Uterus (tissue), 4 donors: ENCODE results near the gene LAMA5. TPM values are rescaled to one million over a fixed set of nuclear protein-coding genes. Genes with fewer than 3 reads are reported as not detected.

Experiments used
- DNase-seq, 2 donors: peaks; one replicate each; pipeline ENCODE4 v3.0.0-alpha.2; 2019 to 2020
- H3K27ac ChIP-seq, 2 donors: fragments of 200-600 bp; sonication (generic); 1 replicate in 1 of 2; 2 replicates in 1 of 2; pipeline ENCODE4 v1.5.1; 2016 to 2018
- H3K27me3 ChIP-seq, 2 donors: fragments of 200-600 bp; sonication (generic); one replicate each; pipeline ENCODE4 v1.5.1; 2018 to 2019; ENCODE audit warnings: control low read depth in 1 of 2
- H3K36me3 ChIP-seq, 2 donors: fragments of 200-600 bp; sonication (generic); one replicate each; pipeline ENCODE4 v1.5.1; 2019; ENCODE audit warnings: control low read depth in 1 of 2
- H3K4me1 ChIP-seq, 2 donors: fragments of 200-600 bp; sonication (generic); one replicate each; pipeline ENCODE4 v1.5.1; 2018 to 2019; ENCODE audit warnings: control low read depth in 1 of 2
- H3K4me3 ChIP-seq, 2 donors: fragments of 200-600 bp; sonication (generic); 1 replicate in 1 of 2; 2 replicates in 1 of 2; pipeline ENCODE4 v1.5.1; 2018 to 2019; ENCODE audit warnings: mild to moderate bottlenecking in 1 of 2
- H3K9me3 ChIP-seq, 2 donors: fragments of 200-600 bp; sonication (generic); one replicate each; pipeline ENCODE4 v1.5.1; 2019; ENCODE audit warnings: control low read depth in 1 of 2
- CTCF ChIP-seq, 4 experiments: fragments of 200-600 bp in 2 of 4; fragments of 450-650 bp in 2 of 4; sonication (generic) in 2 of 4; IDR thresholded peaks; one replicate each; pipeline ENCODE4 v1.5.1; 2016 to 2019; ENCODE audit warnings: antibody characterized with exemption in 4 of 4, mild to moderate bottlenecking in 2 of 4, moderate library complexity in 1 of 4
- POLR2A ChIP-seq, 2 donors: fragments of 450-650 bp; IDR thresholded peaks; one replicate each; pipeline ENCODE4 v1.6.1; 2016; ENCODE audit warnings: antibody characterized with exemption in 2 of 2, mild to moderate bottlenecking in 1 of 2, moderate library complexity in 1 of 2
- intact Hi-C: fragments of 100-400 bp; cut with DNase I; formaldehyde crosslinking; loops from one replicate; pipeline ENCODE4 v1.15.1; 2023; ENCODE audit warnings: low total_unique reads
- total RNA-seq, 4 donors: library from RNA; depleted of rRNA in 3 of 4; stranded (reverse); fragments of >200 nt in 3 of 4; gene quantifications; one replicate each; pipeline versions ENCODE4 v1.1.0 to v1.2.4, GENCODE V29; 2014 to 2023
- donor health status: DM: yes; HTN: yes; CAD: no.

The LAMA5 gene
- total RNA-seq, 4 donors from 2014 or later = 50.6 to 375 (median 90.8) TPM

- Histone ChIP-seq H3K36me3 (no peaks in the 10 kb centered on the region), H3K27ac (no peak overlapping the region), H3K4me1 (no peaks in the 10 kb centered on the region), H3K9me3 (no peaks in the 10 kb centered on the region), H3K27me3 (no peaks in the 10 kb centered on the region), H3K4me3 (no peak overlapping the region)
- TF ChIP-seq POLR2A (IDR thresholded peaks at IDR 0.05) = no peak
- TF ChIP-seq CTCF (IDR thresholded peaks at IDR 0.05) = no peak
- intact Hi-C loops = no loop called here
- DNase-seq = no peak
Observed at GRCh38 chr20:62398120-62398821, 31.2 kb upstream of the LAMA5 start.

- Histone ChIP-seq H3K4me1 (no peaks in the 10 kb centered on the region), H3K27me3 (no peaks in the 10 kb centered on the region), H3K27ac (no peak overlapping the region), H3K9me3 (no peaks in the 10 kb centered on the region), H3K36me3 (no peaks in the 10 kb centered on the region), H3K4me3 (no peak overlapping the region)
- TF ChIP-seq CTCF (IDR thresholded peaks at IDR 0.05) = no peak
- no peak for TF ChIP-seq POLR2A (IDR thresholded peaks at IDR 0.05)
- intact Hi-C loops = no loop called here
- DNase-seq = no peak
Observed at GRCh38 chr20:62396367-62397239, 29.5 kb upstream of the LAMA5 start.

GRCh38 chr20:62395311-62396242 lies 28.5 kb upstream of the LAMA5 start:
- no peaks in the 10 kb centered on the region for H3K27me3 ChIP-seq
- no peak overlapping the region for H3K4me3 ChIP-seq
- no peak for TF ChIP-seq POLR2A (IDR thresholded peaks at IDR 0.05)
- TF ChIP-seq CTCF (IDR thresholded peaks at IDR 0.05) = no peak
- no peaks in the 10 kb centered on the region for H3K9me3 ChIP-seq
- no peak overlapping the region for H3K27ac ChIP-seq
- no peaks in the 10 kb centered on the region for H3K4me1 ChIP-seq
- no peaks in the 10 kb centered on the region for H3K36me3 ChIP-seq
- no peak for DNase-seq
- intact Hi-C loops = no loop called here

- Histone ChIP-seq H3K36me3 (no peaks in the 10 kb centered on the region), H3K27ac (no peak overlapping the region), H3K4me1 (no peaks in the 10 kb centered on the region), H3K4me3 (no peak overlapping the region), H3K27me3 (no peaks in the 10 kb centered on the region), H3K9me3 (no peaks in the 10 kb centered on the region)
- TF ChIP-seq CTCF (IDR thresholded peaks at IDR 0.05) (no peak), POLR2A (IDR thresholded peaks at IDR 0.05) (no peak)
- no peak for DNase-seq
- intact Hi-C loops = no loop called here
Observed at GRCh38 chr20:62394248-62395245, 27.4 kb upstream of the LAMA5 start.
